Aorta (tissue), 4 donors: ENCODE data around the gene RANGAP1. TPM values are rescaled to one million over a fixed set of nuclear protein-coding genes. Genes with fewer than 3 reads are reported as not detected.

Experiments used
- microRNA-seq, 2 donors: library from miRNA; unstranded; fragments of <30 nt; microRNA quantifications; one replicate each; pipeline ENCODE4 v1.2.0, GENCODE V29; 2020
- polyA plus RNA-seq, 2 donors: library from polyadenylated mRNA; stranded (reverse); fragments of 200-250 nt; gene quantifications; one replicate each; pipeline ENCODE4 v1.2.3, GENCODE V29; 2013
- total RNA-seq, 2 donors: library from RNA; stranded (reverse); fragmentation: NEBNext Ultra II Directional; extraction: Animal tissue kit (Norgen Biotek cat#: 25700); gene quantifications; one replicate each; pipeline ENCODE4 v1.2.1, GENCODE V29; 2021
- donor health status: healthy with polysubstance abuse.
- donor health status: Bipolar disorder and iron deficiency.
- donor health status: DM: no; HTN: no; CAD: no.
- donor health status: DM: yes; HTN: yes; CAD: no.

Gene RANGAP1
- total and polyA plus RNA-seq, 4 donors = 14.8 to 34.6 (median 25.0) TPM

Small RNAs within 50 kb of the gene (microRNA-seq; reads per million reads assigned to microRNA genes)
- 0 to 0.60 reads per million in 2 donors for gene MIR6889

Other genes starting within 250 kb of the RANGAP1 start
- gene EP300, start 193.6 kb downstream of the RANGAP1 start, total RNA-seq = 10 to 100 TPM; 55.6 to 89.5 TPM
- gene EP300, start 193.6 kb downstream of the RANGAP1 start, polyA plus RNA-seq = 10 to 100 TPM in 1 of 2 donors, 1 to 10 TPM in 1; 4.9 to 18.0 TPM
- 10 to 100 TPM; 12.3 to 18.5 TPM for gene L3MBTL2, start 80.9 kb downstream of the RANGAP1 start, total RNA-seq
- gene L3MBTL2, start 80.9 kb downstream of the RANGAP1 start, polyA plus RNA-seq = 10 to 100 TPM in 1 of 2 donors, 1 to 10 TPM in 1; 6.5 to 14.9 TPM
- 1 to 10 TPM; 1.2 to 2.7 TPM for gene CHADL, start 45.3 kb downstream of the RANGAP1 start, total RNA-seq
- 1 to 10 TPM in 1 of 2 donors, not detected in 1; 7.0 TPM for gene CHADL, start 45.3 kb downstream of the RANGAP1 start, polyA plus RNA-seq
- 10 to 100 TPM; 34.8 to 50.0 TPM for gene ZC3H7B, start 15.3 kb upstream of the RANGAP1 start, total RNA-seq
- 10 to 100 TPM; 14.8 to 23.7 TPM for gene ZC3H7B, start 15.3 kb upstream of the RANGAP1 start, polyA plus RNA-seq
- 10 to 100 TPM in 1 of 2 donors, 1 to 10 TPM in 1; 8.6 to 23.3 TPM for gene TEF, start 95.8 kb upstream of the RANGAP1 start, total RNA-seq
- 10 to 100 TPM in 1 of 2 donors, 1 to 10 TPM in 1; 9.0 to 19.4 TPM for gene TEF, start 95.8 kb upstream of the RANGAP1 start, polyA plus RNA-seq
- gene TOB2, start 160.6 kb upstream of the RANGAP1 start, total RNA-seq = 10 to 100 TPM; 47.7 to 55.9 TPM
- 10 to 100 TPM; 12.9 to 15.5 TPM for gene TOB2, start 160.6 kb upstream of the RANGAP1 start, polyA plus RNA-seq
- 10 to 100 TPM; 22.5 to 27.0 TPM for gene PHF5A, start 182.5 kb upstream of the RANGAP1 start, total RNA-seq
- gene PHF5A, start 182.5 kb upstream of the RANGAP1 start, polyA plus RNA-seq = 10 to 100 TPM; 29.8 to 43.1 TPM
- gene ACO2, start 182.9 kb upstream of the RANGAP1 start, total RNA-seq = 10 to 100 TPM; 53.7 to 60.7 TPM
- gene ACO2, start 182.9 kb upstream of the RANGAP1 start, polyA plus RNA-seq = 10 to 100 TPM; 39.5 to 49.6 TPM